ENCODE measurements around the gene MRPL51.
A peak's percentile ranks its signal among the peaks of the same experiment; 100 is the strongest.

Gene MRPL51

DNA sequence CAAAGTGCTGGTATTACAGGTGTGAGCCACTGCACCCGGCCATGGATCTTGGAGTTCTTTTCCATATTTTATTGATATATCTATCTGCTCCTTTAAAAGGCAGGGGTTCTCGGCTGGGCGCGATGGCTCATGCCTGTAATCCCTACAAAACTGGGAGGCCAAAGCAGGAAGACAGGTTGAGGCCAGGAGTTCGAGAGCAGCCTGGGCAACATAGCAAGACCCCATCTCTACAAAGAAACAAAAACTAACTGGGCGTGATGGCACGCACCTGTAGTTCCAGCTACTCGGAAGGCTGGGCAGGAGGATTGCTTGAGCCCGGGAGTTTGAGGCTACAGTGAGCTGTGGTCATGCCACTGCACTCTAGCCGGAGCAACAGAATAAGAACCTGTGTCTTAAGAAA, 29.1 kb upstream of the MRPL51 start:
- no peak overlapping the region for H3K23ac ChIP-seq (ENCODE audit: low read depth, low read length, poor library complexity)
- no peak overlapping the region for H2AK5ac ChIP-seq (ENCODE audit: low read depth, low read length)
- no peak overlapping the region for H3K14ac ChIP-seq (ENCODE audit: low read length)
- no CpG with 5 or more reads among the region's 10 CpGs for WGBS, 2 donors (ENCODE audit: extremely low coverage in 2 of 2, insufficient read length in 2 of 2, insufficient replicate concordance in 1 of 2)
- H2BK12ac ChIP-seq (ENCODE audit: low read length): no peak overlapping the region
- no peak overlapping the region for H4K8ac ChIP-seq (ENCODE audit: low read depth, low read length)
- H2AFZ ChIP-seq (ENCODE audit: low read length): no peak overlapping the region
- no peaks in the 10 kb centered on the region for H3K9me3 ChIP-seq (replicated peaks in 1 of 2; ENCODE audit: control insufficient read depth in 2 of 2, insufficient read depth in 1 of 2, low read depth in 1 of 2, low read length in 2 of 2)
- H3K4me2 ChIP-seq (ENCODE audit: insufficient read depth, low read length, poor library complexity, severe bottlenecking): no peak overlapping the region
- H3K27ac ChIP-seq (replicated peaks; ENCODE audit: low read length): no peak overlapping the region
- DNase-seq (ENCODE audit: low spot score): no peak
- H2BK15ac ChIP-seq (ENCODE audit: low read length): no peak overlapping the region
- no peak overlapping the region for H3K4me3 ChIP-seq (ENCODE audit: low read length in 2 of 2)
- no peak overlapping the region for H3K9ac ChIP-seq (ENCODE audit: low read depth, low read length, poor library complexity)
- H4K91ac ChIP-seq (ENCODE audit: low read depth, low read length, poor library complexity): no peak overlapping the region
- no peak overlapping the region for H3K18ac ChIP-seq (ENCODE audit: low read length)
- H2BK120ac ChIP-seq (ENCODE audit: low read depth, low read length): no peak overlapping the region
- H3K27me3 ChIP-seq (ENCODE audit: control insufficient read depth in 3 of 3, insufficient read depth in 3 of 3, low read depth in 1 of 3, low read length in 3 of 3): no peaks in the 10 kb centered on the region
- H3K36me3 ChIP-seq (replicated peaks in 1 of 2; ENCODE audit: control insufficient read depth in 2 of 2, insufficient read depth in 2 of 2, low read length in 2 of 2): peaks cover 68 to 99% of the 10 kb centered on the region in 2 donors
- H3K4me1 ChIP-seq (ENCODE audit: control insufficient read depth in 2 of 2, insufficient read depth in 1 of 2, low read depth in 1 of 2, low read length in 2 of 2): no peaks in the 10 kb centered on the region
- no peak overlapping the region for H2BK5ac ChIP-seq (ENCODE audit: low read length)
- peaks cover 2% of the 10 kb centered on the region for H3K79me1 ChIP-seq (ENCODE audit: low read depth, low read length)
- no peak overlapping the region for H3K4ac ChIP-seq (ENCODE audit: low read length)

DNA sequence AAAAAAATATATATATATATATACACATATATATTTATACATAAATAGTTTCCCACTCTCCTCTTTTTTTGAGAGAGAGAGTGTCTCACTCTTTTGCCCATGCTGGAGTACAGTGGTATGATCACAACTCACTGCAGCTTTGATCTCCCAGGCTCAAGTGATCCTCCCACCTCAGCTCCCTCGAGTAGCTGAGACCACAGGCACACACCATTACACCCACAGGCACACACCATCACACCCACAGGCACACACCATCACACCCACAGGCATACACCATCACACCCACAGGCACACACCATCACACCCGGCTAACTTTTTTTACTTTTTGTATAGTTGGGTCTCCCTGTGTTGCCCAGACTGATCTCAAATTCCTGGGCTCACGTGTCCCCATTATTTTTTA, 27.1 kb upstream of the MRPL51 start:
- Histone ChIP-seq H3K36me3 (replicated peaks in 1 of 2; ENCODE audit: control insufficient read depth in 2 of 2, insufficient read depth in 2 of 2, low read length in 2 of 2) (peaks cover 61 to 97% of the 10 kb centered on the region in 2 donors), H3K4me2 (ENCODE audit: insufficient read depth, low read length, poor library complexity, severe bottlenecking) (no peak overlapping the region), H2BK120ac (ENCODE audit: low read depth, low read length) (no peak overlapping the region), H3K4me3 (ENCODE audit: low read length in 2 of 2) (no peak overlapping the region), H2BK15ac (ENCODE audit: low read length) (no peak overlapping the region), H3K23ac (ENCODE audit: low read depth, low read length, poor library complexity) (no peak overlapping the region), H3K9me3 (replicated peaks in 1 of 2; ENCODE audit: control insufficient read depth in 2 of 2, insufficient read depth in 1 of 2, low read depth in 1 of 2, low read length in 2 of 2) (no peaks in the 10 kb centered on the region), H4K8ac (ENCODE audit: low read depth, low read length) (no peak overlapping the region), H3K18ac (ENCODE audit: low read length) (no peak overlapping the region), H3K4me1 (ENCODE audit: control insufficient read depth in 2 of 2, insufficient read depth in 1 of 2, low read depth in 1 of 2, low read length in 2 of 2) (no peaks in the 10 kb centered on the region), H3K27ac (replicated peaks; ENCODE audit: low read length) (no peak overlapping the region), H3K14ac (ENCODE audit: low read length) (no peak overlapping the region), H3K79me1 (ENCODE audit: low read depth, low read length) (peaks cover 2% of the 10 kb centered on the region), H4K91ac (ENCODE audit: low read depth, low read length, poor library complexity) (no peak overlapping the region), H3K9ac (ENCODE audit: low read depth, low read length, poor library complexity) (peak overlapping the region; percentile 67), H3K27me3 (ENCODE audit: control insufficient read depth in 3 of 3, insufficient read depth in 3 of 3, low read depth in 1 of 3, low read length in 3 of 3) (no peaks in the 10 kb centered on the region), H3K4ac (ENCODE audit: low read length) (no peak overlapping the region), H2AK5ac (ENCODE audit: low read depth, low read length) (no peak overlapping the region), H2AFZ (ENCODE audit: low read length) (no peak overlapping the region), H2BK12ac (ENCODE audit: low read length) (no peak overlapping the region), H2BK5ac (ENCODE audit: low read length) (no peak overlapping the region)
- WGBS, 2 donors (ENCODE audit: extremely low coverage in 2 of 2, insufficient read length in 2 of 2, insufficient replicate concordance in 1 of 2): no CpG with 5 or more reads among the region's 3 CpGs
- no peak for DNase-seq (ENCODE audit: low spot score)

DNA sequence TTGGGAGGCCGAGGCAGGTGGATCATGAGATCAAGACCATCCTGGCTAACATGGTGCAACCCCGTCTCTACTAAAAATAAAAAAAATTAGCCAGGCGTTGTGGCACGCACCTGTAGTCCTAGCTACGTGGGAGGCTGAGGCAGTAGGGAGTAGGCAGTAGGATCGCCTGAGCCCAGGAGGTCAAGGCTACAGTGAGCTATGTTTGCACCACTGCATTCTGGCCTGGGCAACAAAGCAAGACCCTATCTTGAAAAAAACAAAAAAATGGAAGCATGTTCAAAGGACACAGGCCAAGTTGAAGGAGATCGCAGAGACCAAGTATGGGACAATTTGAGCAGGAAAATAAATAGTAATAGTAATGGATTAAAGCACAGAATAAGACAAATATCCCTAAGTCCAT, 15.0 kb upstream of the MRPL51 start:
- Histone ChIP-seq H3K18ac (ENCODE audit: low read length) (peak overlapping the region; percentile 70), H2BK5ac (ENCODE audit: low read length) (no peak overlapping the region), H3K79me1 (ENCODE audit: low read depth, low read length) (no peaks in the 10 kb centered on the region), H3K9me3 (replicated peaks in 1 of 2; ENCODE audit: control insufficient read depth in 2 of 2, insufficient read depth in 1 of 2, low read depth in 1 of 2, low read length in 2 of 2) (no peaks in the 10 kb centered on the region), H3K4ac (ENCODE audit: low read length) (no peak overlapping the region), H3K14ac (ENCODE audit: low read length) (no peak overlapping the region), H2BK120ac (ENCODE audit: low read depth, low read length) (no peak overlapping the region), H3K27me3 (ENCODE audit: control insufficient read depth in 3 of 3, insufficient read depth in 3 of 3, low read depth in 1 of 3, low read length in 3 of 3) (no peaks in the 10 kb centered on the region), H4K91ac (ENCODE audit: low read depth, low read length, poor library complexity) (no peak overlapping the region), H3K23ac (ENCODE audit: low read depth, low read length, poor library complexity) (no peak overlapping the region), H3K9ac (ENCODE audit: low read depth, low read length, poor library complexity) (no peak overlapping the region), H2AK5ac (ENCODE audit: low read depth, low read length) (no peak overlapping the region), H2BK15ac (ENCODE audit: low read length) (no peak overlapping the region), H3K27ac (replicated peaks; ENCODE audit: low read length) (peak overlapping the region; percentile 88), H3K36me3 (replicated peaks in 1 of 2; ENCODE audit: control insufficient read depth in 2 of 2, insufficient read depth in 2 of 2, low read length in 2 of 2) (peaks cover 28 to 94% of the 10 kb centered on the region in 2 donors), H2AFZ (ENCODE audit: low read length) (no peak overlapping the region), H3K4me1 (ENCODE audit: control insufficient read depth in 2 of 2, insufficient read depth in 1 of 2, low read depth in 1 of 2, low read length in 2 of 2) (peaks cover 0 to 4% of the 10 kb centered on the region in 2 donors), H3K4me2 (ENCODE audit: insufficient read depth, low read length, poor library complexity, severe bottlenecking) (no peak overlapping the region), H4K8ac (ENCODE audit: low read depth, low read length) (no peak overlapping the region), H3K4me3 (ENCODE audit: low read length in 2 of 2) (no peak overlapping the region), H2BK12ac (ENCODE audit: low read length) (no peak overlapping the region)
- no peak for DNase-seq (ENCODE audit: low spot score)
- no CpG with 5 or more reads among the region's 7 CpGs for WGBS, 2 donors (ENCODE audit: extremely low coverage in 2 of 2, insufficient read length in 2 of 2, insufficient replicate concordance in 1 of 2)

DNA sequence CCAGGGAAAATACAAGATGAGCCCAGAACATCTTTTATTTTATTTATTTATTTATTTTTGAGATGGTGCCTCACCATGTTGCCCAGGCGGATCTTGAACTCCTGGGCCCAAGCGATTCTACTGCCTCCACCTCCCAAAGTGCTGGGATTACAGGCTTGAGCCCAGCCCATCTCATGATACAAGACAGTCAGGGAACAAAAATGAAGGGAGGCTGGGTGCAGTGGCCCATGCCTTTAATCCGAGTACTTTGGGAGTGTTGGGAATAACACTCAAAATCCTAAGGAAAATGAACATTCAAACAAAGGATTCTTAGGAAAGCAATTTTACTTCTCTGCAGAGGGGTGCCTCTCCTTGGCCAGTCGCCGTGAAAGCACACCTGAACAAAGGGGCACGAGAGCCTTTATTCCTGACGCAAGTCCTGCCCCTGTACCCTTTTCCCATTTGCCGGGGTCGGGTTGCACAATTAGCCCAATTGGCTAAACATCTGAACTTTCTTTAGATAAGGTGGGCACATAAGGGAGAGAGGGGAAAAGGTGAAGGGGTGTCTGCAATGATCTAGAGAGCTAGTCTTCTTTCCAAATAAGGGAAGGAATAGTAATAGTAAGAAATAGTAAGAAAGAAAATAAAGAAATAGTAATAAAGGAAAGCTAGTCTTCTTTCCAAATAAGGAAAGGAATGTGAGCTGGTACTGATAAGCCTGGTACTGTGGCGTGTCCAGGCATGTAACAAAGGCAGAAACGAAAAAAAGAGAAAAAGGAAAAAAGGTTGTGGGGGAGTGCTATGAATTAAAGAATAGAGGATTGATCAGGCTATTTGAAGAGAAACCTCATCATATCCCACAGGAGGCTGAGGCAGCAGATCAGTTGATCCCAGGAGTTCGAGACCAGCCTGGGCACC, 14.3 kb upstream of the MRPL51 start:
- Histone ChIP-seq H2AFZ (ENCODE audit: low read length) (no peak overlapping the region), H3K27me3 (ENCODE audit: control insufficient read depth in 3 of 3, insufficient read depth in 3 of 3, low read depth in 1 of 3, low read length in 3 of 3) (no peaks in the 10 kb centered on the region), H3K36me3 (replicated peaks in 1 of 2; ENCODE audit: control insufficient read depth in 2 of 2, insufficient read depth in 2 of 2, low read length in 2 of 2) (peaks cover 20 to 94% of the 10 kb centered on the region in 2 donors), H3K4me2 (ENCODE audit: insufficient read depth, low read length, poor library complexity, severe bottlenecking) (no peak overlapping the region), H3K4ac (ENCODE audit: low read length) (no peak overlapping the region), H3K23ac (ENCODE audit: low read depth, low read length, poor library complexity) (no peak overlapping the region), H2AK5ac (ENCODE audit: low read depth, low read length) (no peak overlapping the region), H3K14ac (ENCODE audit: low read length) (no peak overlapping the region), H2BK15ac (ENCODE audit: low read length) (no peak overlapping the region), H3K27ac (replicated peaks; ENCODE audit: low read length) (peak overlapping the region; percentile 88), H3K18ac (ENCODE audit: low read length) (no peak overlapping the region), H2BK5ac (ENCODE audit: low read length) (no peak overlapping the region), H2BK12ac (ENCODE audit: low read length) (no peak overlapping the region), H3K4me3 (ENCODE audit: low read length in 2 of 2) (no peak overlapping the region), H2BK120ac (ENCODE audit: low read depth, low read length) (no peak overlapping the region), H4K8ac (ENCODE audit: low read depth, low read length) (no peak overlapping the region), H3K9me3 (replicated peaks in 1 of 2; ENCODE audit: control insufficient read depth in 2 of 2, insufficient read depth in 1 of 2, low read depth in 1 of 2, low read length in 2 of 2) (no peaks in the 10 kb centered on the region), H3K4me1 (ENCODE audit: control insufficient read depth in 2 of 2, insufficient read depth in 1 of 2, low read depth in 1 of 2, low read length in 2 of 2) (peaks cover 0 to 4% of the 10 kb centered on the region in 2 donors), H4K91ac (ENCODE audit: low read depth, low read length, poor library complexity) (no peak overlapping the region), H3K9ac (ENCODE audit: low read depth, low read length, poor library complexity) (no peak overlapping the region), H3K79me1 (ENCODE audit: low read depth, low read length) (no peaks in the 10 kb centered on the region)
- no peak for DNase-seq (ENCODE audit: low spot score)
- WGBS, 2 donors (ENCODE audit: extremely low coverage in 2 of 2, insufficient read length in 2 of 2, insufficient replicate concordance in 1 of 2): no CpG with 5 or more reads among the region's 12 CpGs

Data from neuronal stem cell (in vitro differentiated cells).